HG02588 (cell line): ENCODE data around the gene PIK3CD.
"Not testable (repeated sequence)": the region's sequence is repeated elsewhere in the genome, so short reads cannot be mapped to it uniquely, and the experiment has no call there.

Source experiments
- ATAC-seq: cut with Tn5 transposase; IDR thresholded peaks from one replicate; pipeline ENCODE4 v1.9.1; 2021; ENCODE audit warnings: mild to moderate bottlenecking, moderate library complexity; ENCODE audit not compliant: unreplicated experiment

PIK3CD gene

DNA sequence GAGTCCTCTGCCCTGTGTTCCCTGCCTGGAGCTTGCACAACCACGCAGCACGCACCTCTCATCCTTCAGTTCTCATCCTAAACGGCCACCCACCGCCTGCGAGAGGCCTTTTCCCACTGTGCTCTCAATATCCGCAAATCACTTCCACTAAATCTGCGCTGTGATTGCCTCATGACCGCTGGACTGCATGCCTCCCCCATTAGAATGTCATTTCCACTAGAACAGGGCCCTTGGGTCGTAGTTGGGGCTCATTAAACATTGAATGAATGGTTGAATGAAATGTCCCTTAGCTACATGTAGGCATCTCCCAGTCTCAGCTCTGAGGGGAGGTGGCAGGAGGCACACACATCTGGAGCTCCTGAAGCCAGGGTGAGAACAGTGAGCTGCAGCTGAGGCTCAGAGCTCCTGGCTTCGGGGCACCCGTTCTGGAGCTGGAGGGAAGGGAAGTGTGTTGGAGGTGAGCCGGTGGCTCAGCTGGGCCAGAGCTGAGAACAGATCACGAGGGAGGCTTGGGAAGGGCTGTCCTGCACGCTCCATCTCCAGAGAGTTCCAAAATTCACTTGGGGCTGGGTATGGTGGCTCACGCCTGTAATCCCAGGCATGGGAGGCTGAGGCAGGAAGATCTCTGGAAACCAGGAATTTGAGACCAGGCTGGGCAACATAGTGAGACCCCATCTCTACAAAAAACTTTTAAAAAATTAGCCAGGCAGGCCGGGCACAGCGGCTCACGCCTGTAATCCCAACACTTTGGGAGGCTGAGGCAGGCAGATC lies 32.4 kb upstream of the PIK3CD start:
- no peak for ATAC-seq

DNA sequence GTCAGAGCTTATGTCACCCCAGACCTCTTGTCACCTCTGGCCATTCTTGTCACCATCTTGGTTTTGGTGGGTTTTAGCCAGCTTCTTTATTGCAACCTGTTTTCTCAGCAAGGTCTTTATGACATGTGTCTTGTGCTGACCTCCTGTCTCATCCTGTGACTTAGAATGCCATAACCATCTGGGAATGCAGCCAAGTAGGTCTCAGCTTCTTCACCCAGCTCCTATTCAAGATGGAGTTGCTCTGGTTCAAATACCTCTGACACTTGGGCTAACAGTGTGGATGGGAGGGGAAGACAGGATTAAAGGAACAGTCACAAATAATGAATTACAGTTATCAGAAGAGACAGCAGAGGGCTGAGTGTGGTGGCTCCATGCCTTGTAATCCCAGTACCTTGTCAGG lies 30.5 kb upstream of the PIK3CD start:
- no peak for ATAC-seq

DNA sequence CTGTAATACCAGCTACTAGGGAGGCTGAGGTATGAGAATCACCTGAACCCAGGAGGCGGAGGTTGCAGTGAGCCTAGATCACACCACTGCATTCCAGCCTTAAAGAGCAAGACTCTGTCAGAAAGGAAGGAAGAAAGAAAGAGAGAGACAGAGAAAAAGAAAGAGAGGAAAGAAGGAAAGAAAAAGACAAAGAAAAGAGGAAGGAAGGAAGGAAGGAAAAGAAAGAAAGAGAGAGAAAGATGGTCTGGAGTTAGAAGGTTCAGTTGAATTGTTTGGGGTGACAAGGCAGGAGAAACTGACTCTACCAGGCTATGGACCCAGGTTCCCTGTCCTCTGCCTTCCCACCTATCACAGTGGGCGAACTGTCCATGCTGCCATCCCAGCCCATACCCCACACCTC lies 27.4 kb upstream of the PIK3CD start:
- no peak for ATAC-seq

DNA sequence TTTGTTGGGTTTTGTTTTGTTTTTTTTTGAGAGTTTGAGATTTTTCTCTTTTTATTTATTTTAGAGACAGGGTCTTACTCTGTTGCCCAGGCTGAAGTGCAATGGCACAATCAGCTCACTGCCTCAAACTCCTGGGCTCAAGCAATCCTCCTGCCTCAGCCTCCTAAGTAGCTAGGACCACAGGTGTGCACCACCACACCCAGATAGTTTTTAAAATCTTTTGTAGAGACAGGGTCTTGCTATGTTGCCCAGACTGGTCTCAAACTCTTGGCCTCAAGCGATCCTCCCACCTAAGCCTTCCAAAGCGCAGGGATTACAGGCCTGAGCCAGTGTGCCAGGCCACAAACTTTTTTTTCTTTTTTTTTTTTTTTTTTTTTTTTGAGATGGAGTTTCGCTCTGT lies 26.5 kb upstream of the PIK3CD start:
- not testable (repeated sequence) for ATAC-seq

DNA sequence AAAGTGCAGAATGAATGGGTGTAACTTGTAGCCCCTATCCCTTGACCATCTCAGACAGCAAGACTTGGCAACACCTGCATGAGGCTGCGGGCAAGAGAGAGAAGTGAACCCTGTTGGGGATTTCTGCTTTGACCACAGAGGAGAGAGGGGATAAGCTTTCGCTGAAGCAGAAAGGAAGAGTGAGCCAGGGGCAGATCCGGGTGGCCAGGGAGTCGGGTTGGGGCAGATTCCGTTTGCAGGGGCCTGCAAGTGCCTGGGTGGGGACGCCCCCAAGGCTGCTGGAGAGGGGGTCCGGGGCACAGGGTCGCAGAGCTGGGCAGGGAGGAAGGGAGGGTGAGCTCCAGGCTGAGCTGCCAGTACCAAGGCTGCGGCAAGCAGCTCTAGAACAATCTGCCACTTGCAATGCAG lies 25.3 kb upstream of the PIK3CD start:
- peak; percentile 44 for ATAC-seq

DNA sequence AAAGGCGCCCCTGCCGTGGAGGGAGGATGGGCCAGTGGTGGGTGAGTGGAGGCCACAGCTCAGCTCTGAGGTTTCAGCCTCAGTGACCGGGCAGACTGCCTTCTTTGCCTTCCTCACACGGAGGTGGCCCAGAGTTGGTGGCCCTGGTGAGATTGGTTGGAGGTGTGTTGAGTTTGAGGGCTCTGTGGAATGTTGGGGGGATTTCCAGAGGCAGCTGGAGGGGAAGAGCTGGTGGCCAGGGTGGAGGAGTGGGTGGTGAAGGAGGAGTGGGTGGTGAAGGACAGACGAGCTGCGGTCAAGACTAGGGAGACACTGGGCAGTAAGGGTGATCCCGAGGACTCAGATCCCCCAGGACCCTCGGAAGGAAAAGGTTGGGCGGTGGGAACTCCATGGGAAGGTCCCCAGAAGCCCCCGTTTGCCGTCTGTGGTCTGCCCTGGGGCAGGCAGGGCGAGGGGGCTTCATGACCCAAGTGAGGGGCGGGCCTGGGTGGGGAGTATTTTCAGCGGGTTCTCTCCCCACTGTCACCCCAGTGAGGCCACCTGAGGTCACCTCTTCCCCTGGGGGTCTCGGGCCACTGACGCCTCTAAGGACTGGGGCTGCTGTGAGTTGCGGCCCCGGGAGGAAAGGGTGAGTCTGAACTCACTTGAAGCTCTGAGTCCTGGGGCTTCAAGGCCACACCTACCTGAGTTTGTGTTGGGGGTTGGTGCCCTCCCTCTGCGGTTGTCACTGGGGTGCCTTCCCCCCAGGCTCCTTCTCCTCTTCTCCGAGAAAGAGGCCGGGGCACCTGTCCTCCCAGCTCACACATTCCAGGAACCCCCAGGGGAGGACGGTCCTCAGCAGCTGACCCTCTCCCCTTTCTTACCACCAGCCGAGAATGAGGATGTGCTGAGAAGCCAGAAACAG lies 22.7 kb upstream of the PIK3CD start:
- ATAC-seq = no peak

DNA sequence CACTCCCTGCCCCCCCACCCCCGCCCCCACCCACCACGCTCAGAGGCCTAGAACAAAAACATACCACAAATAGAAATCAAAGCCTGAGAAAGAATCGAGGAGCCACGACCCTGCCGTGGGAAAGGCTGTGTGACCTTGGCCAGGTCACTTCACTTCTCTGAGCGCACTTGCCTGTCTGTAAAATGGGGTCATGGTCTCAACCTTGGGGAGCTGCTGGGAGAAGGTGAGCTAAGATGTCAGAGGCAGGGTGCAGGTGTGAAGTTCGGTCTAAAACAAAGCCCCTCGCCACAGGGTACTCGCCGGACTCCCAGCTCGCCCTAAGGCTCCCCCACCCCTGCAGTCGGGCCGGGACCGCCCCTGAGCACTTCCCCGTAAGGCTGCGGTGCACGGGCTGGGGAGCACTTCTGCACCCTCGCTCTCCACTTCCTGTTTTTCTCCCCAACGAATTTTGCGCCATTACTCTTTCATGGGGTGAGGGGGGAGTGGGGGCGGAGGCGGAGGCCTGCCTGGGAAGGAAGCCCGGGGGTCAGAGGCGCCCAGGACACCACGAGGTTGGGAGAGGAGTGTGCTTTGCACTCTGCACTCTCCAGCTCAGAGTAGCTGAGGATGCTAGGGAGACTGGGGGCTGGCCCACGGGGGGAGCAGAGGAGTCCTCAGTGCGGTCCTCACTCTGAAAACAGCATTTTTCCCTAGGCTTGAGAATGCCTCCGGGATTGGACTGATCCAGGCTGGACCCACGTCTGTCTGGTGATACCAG lies 21.9 kb upstream of the PIK3CD start:
- peak; percentile 30 for ATAC-seq

DNA sequence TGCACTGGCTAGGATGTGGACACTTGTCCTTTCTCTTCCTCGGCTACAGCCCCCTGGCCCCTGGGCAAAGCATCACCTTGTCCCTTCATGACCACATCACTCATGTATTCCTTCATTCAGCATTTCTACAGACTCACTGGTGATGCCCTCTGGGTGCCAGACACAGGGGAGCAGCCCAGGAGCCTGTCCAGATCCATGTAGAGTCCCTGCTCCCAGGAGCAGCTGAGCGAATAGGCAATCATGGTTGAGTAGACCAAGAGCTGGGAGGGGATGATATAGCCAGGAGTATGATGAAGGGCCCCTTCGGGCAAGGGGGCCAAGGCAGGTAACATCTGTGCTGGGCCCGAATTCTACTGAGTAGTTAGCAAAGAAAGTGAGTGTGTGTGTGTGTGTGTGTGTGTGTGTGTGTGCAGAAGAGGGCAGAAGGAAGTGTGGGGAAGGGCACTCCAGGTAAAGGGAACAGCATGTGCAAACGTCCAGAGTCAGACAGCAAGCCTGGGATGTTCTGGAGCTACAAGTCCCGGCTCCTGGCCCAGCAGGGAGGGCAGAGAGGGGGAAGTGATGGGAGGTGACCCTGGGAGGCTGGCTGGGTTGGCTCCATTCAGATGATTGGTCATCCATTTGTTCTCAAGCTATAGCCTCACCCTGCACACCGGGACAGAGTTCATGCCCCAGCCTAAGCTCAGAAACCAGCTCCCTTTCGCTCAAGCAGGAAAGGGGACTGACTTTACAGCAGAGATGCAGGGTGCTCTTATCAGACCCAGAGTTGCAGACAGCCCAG lies 21.0 kb upstream of the PIK3CD start:
- no peak for ATAC-seq

DNA sequence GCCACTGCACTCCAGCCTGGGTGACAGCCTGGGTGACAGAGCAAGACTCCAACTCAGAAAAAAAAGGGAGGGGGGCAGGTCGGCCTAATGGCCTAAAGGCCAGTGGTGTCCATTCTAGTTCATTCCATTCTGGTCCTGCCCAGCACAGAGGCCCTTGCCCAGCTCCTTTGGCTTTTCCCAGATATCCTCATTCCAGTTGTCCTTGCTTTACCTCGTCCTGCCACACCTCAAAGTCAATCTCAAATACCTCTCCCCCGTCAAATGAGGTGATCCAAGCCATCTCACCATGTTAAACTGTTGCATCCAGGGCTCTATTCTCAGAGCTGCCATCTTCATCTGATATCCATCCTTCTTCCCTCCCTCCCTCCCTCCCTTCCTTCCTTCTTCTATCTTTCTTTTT lies 19.9 kb upstream of the PIK3CD start:
- no peak for ATAC-seq

DNA sequence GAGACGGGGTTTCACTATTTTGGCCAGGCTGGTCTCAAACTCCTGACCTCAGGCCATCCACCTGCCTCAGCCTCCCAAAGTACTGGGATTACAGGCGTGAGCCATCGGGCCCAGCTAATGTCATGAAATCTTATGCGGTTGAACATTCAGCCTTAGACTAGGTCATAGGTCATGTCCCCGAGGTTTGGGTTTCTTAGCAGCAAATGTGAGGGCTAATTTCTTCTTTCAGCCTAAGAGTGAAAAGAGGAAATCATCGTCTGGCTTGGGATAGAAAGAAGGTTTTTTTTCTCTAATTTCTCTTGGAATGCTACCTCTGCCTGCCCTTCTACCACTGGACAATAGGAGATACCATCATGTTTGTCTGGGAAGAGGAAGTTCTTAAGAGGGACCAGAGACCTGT lies 18.0 kb upstream of the PIK3CD start:
- no peak for ATAC-seq

DNA sequence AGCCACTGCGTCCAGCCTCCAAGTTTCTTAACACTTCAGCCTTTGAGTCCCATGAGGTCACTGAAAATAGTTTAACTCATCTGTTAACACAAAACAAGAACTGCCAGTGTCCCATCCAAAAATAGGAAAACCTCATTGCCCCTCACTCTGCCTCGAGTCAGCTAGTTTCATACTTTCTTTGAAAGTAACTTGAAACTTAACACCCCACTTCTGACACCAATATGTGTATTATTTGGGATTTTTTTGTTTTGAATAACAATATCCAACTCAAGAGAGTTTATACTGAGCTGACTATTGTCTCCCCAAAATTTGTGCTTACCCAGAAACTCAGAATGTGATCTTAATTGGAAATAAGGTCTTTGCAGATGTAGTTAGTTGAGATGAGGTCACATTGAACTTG lies 16.9 kb upstream of the PIK3CD start:
- no peak for ATAC-seq

DNA sequence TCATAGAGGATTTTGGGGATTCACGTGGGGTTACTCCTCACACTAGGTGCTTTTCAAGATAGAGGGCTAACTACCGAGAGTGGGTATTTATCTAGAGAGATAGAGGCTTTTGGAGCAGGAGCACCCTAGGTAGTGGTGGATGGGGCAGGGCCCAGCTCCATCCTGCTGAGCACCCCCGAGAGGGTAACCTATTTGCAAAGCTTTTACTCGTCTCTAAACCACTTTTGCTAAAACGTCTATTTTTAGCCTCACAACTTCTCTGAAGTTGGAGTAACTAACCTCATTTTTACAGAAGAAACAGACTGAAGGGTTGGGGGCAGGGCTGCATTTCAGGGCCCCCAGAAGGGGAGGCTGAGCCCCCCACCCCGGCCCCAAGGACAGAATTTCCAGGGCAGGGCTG lies 12.3 kb upstream of the PIK3CD start:
- ATAC-seq = no peak

DNA sequence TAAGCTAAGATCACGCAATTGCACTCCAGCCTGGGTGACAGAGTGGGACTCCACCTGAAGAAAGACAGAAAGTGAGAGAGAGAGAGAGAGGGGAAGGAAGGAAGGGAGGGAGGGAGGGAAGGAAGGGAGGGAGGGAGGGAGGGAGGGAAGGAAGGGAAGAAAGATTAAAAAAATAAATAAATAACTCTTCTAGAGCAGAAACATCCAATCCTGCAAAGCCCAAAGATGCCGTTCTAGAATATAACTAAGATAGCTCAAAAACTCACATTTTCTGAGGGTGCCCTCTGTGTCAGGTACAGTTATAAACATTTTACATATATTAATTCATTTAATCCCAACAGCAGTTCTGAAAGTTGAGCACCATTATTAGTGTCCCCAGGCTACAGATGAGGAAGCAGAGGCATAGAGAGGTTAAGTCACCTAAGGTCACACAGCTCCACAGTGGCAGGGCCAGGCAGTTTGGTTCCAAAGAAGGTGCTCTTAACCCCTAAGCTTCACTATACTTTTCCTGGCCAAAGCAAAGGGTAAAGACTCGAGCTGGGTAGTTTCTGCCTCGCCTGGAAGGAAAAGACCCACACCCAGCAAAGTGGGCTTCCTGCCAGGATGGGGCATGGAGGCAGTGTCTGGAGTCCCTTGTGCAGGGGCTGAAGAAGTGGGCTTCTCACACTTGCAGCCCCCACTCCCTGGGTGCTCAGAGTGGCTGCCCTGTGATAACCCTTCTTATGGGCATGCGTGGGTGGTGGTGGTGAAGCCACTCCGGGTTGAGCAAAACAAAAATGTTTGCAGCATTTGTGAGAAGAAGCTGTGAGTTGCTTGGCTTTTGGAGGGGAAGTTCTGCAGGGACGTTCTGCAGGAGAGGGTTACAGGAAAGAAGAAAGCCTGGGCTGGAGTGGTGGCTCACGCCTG lies 7.9 kb upstream of the PIK3CD start:
- no peak for ATAC-seq

DNA sequence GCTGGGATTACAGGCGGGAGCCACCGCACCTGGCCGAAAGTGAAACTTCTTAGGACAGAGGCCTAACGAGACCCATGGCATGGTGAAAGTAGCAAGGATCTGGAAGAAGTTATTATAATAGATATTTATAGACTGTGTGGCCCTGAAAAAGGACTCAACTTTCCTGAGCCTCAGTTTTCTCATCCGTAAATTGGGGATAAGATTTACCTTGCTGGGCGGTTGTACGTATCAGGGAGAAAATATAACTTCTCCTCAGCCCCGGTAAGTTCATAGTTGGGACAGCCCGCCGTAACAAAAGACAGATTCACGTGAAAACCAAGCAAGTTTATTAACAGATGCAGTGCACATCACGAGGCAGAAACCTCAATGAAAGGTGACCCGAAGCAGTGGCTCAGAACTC lies 5.5 kb upstream of the PIK3CD start:
- ATAC-seq = no peak

DNA sequence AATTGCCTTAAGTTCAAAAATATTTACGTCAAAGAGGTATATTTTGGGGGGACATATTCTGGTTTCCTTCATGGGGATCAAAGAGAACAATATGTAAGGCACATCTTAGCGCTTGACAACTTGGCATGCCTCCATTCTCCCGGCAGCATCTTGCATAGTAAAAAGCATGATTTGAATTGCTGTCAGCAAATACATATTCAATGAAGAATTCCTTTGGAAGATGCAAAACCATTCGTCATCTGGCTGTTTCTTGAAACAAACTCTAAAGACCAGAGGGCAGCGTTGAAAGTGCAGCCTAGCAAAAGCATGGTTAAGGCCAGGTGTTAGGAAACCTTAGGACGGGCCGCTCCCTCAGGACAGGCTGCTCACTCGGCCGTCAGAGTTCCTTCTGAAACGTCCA lies 3.4 kb upstream of the PIK3CD start:
- no peak for ATAC-seq

DNA sequence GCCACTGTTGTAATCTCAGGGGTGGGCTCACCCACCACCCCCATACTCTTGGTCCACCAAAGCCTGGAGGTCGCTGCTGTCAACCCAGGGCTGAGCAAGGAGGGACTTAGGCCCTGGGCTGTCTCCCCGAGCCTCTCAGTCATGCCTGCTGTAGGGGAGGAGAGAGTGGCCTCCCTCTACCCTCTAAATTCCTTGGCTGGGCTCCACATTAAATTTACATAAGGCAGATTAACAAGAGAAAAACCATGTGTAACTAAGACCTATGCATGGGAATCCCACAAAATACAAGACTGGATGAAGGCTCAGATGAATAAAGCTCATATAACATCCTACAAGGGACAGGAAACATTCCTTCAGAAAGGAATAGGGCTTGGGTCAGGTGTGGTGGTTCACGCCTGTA lies 1.8 kb upstream of the PIK3CD start:
- no peak for ATAC-seq

DNA sequence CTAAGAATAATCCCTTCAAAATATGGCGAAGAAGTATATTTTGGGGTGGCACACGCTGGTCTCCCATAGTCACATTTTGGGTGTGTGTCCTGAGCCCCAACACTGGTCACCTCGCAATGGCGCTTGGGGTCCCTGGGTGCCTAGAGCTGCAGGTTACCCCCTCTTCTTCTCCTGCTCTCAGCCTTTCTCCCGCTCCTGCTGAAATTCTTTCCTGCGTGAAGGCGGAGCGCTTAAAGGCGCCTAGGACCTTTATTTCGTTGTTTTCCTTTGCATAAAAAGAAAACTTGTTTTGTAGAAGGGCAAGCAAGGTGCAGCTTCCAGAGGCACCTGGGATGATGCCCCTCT lies 339 bp upstream of the PIK3CD start:
- ATAC-seq = no peak

DNA sequence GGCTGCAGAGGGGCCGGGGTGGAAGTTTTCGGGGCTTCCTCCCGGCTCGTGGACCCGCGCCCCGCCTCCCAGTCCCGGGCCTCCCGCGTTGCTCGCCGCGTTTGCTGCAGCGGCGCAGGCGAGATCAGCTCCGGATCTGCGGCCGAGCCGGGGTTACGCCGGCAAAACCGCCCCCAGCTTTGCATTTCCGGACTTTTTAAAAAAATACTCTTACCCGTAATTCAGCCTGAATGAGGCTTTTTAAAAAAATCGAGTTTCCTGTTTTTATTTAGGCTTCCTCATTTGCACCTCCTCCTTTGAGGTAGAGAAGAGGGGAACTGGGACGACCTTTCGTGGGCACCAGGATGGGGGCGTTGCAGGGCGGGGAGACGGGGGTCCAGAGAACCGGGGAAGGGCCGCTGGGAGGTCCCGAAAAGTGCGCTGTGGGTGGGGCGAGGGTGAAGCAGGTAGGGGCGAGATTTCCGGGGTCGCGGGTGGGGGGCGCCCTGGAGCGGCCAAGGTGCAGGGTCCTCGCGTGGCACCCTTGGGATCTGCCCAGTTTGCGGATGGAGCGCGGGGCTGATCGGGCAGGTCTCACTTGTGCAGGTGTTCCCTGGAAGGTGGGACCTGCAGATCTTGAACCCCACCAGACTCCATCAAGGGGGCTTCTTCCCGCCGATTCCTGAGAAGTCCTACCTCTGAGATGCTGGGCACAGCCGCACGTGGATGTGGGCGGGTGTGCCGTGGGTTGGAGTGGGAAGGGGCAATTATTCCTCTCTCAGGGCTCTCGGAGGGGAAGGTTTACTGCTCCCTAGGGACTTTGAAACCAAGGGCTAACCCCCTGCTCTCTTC lies 1.1 kb downstream of the PIK3CD start:
- no peak for ATAC-seq

DNA sequence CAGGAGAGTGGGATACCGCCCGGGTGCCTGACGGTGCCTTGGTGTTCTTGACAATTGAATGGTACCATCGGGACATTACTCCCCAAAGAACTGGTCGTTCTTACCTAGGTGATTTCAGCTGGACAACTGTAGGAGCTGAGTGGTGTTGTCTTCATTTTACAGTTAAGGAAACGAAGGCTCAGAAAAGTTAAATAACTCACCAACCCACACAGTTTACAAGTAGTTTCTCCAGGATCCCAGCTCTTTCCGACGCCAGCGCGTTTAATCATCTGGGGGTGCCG lies 1.6 kb downstream of the PIK3CD start:
- no peak for ATAC-seq
